ENCODE measurements around the gene HEXD.

HEXD gene

DNA sequence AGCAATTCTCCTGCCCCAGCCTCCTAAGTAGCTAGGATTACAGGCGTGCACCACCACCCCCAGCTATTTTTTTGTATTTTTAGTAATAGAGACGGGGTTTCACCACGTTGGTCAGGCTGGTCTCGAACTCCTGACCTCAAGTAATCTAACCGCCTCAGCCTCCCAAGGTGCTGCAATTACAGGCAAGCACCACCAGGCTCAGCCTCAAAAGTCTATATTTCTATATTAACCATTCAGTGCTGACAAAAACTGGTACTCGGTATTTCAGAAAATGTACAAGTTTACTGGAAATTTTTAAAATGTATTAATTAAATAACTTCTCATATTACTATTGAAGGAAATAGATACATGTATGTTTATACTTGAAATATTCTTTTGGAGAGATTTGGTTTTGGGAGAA, 1.4 kb upstream of the HEXD start:
- no peak for DNase-seq

DNA sequence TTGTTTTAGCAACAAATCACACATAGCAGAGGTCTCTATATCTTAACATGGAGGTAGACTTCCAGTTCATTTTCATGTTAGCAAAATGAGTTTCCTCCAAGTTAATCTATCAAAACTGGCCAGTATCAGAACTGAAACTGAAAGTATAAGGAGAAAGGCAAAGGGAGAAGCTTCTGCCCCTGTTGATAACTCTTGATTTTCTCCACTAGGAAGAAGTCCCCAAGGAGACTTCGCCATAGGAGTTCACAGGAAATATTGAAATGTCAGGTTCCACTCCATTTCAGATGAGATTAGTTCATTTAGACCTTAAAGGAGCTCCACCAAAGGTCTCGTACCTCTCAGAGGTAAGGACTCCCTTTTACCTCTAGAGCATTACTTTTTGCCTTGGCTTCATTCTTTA, 1.4 kb downstream of the HEXD start:
- DNase-seq: no peak

GRCh38 chr17:82424001-82424862, 6.1 kb downstream of the HEXD start:
- DNase-seq: peak; percentile 60

- no peak for DNase-seq
Measured at GRCh38 chr17:82424863-82425159, 6.7 kb downstream of the HEXD start.

GRCh38 chr17:82428546-82428945, 10.4 kb downstream of the HEXD start:
- no peak for DNase-seq

- no peak for DNase-seq
Measured at GRCh38 chr17:82429824-82430223, 11.7 kb downstream of the HEXD start.

- DNase-seq: no peak
Measured at GRCh38 chr17:82432017-82432416, 13.9 kb downstream of the HEXD start.

- no peak for DNase-seq
Measured at GRCh38 chr17:82433560-82434215, 15.5 kb downstream of the HEXD start.

- DNase-seq: no peak
Measured at GRCh38 chr17:82434216-82434565, 16.0 kb downstream of the HEXD start.

- DNase-seq: no peak
Measured at GRCh38 chr17:82435103-82435502, 17.0 kb downstream of the HEXD start.

- DNase-seq: no peak
Measured at GRCh38 chr17:82435601-82436583, 17.7 kb downstream of the HEXD start.

GRCh38 chr17:82436601-82437324, 18.6 kb downstream of the HEXD start:
- no peak for DNase-seq

DNA sequence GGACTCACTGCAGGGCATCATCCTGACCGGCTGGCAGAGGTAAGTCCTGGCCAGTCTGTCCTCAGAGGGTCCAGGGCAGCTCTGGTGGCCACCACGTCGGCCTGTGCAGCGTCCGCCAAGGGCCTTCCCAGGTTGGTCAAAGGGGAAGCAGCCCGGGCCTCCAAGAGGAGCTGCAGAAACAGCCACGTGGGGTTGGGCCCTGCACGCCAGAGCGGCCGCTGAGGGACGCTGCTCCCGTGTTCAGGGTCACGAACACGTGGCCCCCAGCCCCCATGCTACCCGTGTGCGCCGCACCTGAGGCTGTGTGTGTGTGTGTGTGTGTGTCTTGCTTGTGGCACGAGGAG, 19.1 kb downstream of the HEXD start:
- DNase-seq: no peak

DNA sequence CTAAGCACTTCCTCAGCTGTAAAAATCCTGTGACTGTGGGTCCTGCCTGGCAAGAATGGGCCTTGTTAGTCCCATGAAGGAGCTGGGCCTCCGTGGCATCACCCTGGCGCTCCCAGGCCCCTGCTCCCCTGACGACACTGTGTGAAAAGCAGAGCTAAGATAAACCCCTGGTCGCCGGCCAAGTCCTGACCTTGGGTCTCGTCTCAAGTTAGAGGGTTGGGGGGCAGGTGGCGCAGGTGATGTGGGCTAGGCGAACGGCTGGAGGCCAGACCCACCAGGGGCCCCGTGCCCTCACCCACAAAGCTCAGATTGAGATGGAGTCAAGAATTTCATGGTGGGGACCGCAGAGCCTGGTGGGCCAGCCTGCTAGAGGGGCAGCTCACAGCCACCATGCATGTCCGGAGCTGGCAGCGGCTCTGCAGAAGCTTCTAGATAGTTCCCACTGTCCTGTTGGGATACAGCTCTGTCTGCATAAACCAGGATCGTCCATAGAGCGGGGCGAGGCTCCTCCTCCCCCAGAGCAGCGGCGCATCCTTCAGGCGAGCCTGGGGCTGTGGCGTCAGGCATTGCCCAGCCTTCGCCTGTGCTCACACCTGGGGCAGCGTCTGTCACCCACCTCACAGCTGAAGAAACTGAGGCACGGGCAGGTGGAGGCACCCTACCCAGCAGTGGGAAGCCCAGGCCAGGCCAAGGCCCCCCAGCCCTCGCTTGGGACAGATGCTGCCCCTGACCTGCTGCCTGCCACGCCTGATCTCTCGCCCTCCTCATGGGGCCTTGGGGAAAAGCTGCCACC, 20.4 kb downstream of the HEXD start:
- DNase-seq: no peak

DNA sequence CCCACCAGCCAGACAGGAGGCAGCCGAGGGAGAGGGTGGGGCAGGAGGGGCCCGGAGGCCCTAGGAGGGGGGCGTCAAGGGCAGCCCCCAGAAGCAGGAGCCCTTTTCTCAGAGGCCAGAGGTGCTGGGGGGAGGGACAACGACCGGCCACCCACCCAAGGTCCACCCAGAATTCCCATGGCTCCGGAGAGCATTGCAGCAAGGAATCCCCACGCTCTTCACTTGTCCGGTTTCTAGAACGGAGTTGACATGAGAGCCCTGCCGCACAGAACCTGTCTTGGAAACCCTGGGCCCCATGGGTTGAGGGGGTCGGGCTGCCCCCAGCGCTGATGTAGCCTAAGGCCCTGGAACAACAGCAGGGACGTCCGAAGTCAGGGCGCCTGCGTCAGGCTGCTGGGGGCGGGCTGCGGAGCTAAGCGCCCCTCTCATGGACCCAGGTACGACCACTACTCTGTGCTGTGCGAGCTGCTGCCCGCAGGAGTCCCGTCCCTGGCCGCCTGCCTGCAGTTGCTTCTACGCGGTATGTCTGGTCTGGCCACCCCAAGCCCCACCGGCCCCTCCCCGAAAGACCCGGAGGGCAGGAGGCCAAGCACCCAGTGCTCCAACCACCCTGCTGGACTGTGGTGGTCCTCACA, 21.2 kb downstream of the HEXD start:
- DNase-seq: no peak

GRCh38 chr17:82439829-82440365, 21.8 kb downstream of the HEXD start:
- no peak for DNase-seq

DNA sequence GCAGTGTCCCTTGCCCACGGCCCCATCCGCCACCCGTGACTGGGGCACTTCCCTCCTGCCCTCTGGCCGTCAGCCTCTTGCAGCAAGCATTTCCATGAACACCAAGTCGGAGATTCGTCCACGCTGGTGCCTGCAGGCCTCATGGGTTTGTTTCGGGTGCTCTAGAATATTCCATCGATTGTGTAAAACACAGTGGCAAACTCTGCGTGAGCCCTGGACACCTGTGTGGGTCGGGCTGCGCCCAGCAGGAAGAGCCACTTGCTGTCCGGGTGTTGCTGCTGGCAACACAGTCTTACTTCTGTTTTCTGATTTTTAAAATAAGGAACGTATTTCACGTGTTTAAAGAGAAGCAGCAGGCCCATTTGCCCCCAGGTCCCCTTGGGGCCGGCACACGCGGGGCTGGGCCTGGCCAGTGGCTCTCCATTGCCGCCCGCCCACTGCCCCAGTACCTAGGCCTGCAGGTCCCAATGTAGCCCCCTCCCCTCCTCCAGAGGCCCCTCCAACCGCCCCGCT, 22.4 kb downstream of the HEXD start:
- no peak for DNase-seq

DNA sequence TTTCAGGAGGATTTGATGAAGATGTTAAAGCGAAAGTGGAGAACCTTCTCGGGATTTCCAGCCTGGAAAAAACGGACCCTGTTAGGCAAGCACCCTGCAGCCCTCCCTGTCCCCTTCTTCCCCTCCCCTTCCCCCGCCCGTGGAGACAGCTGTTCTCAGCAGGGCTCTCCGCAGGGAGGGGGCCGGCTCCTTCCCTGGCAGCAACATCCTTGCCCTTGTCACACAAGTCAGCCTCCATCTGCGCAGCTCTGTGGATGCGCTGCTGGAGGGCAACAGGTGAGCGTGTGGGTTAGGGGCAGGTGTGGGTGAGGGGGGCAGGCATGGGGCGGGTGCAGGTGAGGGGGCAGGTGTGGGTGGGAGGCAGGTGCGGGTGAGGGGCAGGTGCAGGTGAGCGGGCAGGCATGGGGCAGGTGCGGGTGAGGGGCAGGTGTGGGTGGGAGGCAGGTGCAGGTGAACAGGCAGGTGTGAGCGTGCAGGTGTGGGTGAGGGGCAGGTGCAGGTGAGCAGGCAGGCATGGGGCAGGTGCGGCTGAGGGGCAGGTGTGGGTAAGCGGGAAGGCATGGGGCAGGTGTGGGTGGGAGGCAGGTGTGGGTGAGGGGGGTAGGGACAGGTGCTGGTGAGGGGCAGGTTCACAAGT, 23.0 kb downstream of the HEXD start:
- no peak for DNase-seq

DNA sequence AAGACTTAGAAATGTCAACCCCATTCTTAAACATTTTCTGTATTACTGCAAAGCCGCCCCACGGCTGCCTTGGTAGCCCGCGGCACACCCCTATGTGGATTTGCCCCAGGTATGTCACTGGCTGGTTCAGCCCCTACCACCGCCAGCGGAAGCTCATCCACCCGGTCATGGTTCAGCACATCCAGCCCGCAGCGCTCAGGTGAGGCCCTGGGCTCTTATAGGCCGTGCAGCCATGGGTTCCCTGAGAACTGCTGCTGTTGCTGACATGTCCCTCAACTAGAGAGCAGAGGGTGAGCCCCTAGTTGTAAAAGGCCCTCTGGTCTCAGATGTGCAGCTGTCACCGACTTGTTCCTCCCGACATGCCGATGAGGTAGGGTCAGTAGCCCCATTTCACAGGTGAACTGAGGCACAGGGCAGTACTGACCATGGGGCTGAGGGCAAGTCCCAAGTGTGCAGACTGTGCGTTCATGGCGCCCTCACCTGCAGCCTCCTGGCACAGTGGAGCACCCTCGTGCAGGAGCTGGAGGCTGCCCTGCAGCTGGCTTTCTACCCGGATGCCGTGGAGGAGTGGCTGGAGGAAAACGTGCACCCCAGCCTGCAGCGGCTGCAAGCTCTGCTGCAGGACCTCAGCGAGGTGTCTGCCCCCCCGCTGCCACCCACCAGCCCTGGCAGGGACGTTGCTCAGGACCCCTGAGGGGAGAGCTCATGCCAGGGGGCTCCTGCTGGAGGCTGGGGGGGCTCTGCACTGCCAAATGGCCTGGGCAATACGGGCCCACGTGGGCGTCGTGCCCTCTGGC, 23.7 kb downstream of the HEXD start:
- DNase-seq: no peak

All from stimulated activated CD4-positive, alpha-beta T cell treated with anti-CD3 and anti-CD28 coated beads, Interleukin-4, amount 100 ng/mL, for 24 hours (primary cell).